ENCODE measurements around the gene ERC1. TPM values are rescaled to one million over a fixed set of nuclear protein-coding genes. Genes with fewer than 3 reads are reported as not detected.
"Not testable (repeated sequence)": the region's sequence is repeated elsewhere in the genome, so short reads cannot be mapped to it uniquely, and the experiment has no call there.

Gene ERC1
- total RNA-seq, 1 donor from 2014 or later: 54.2 TPM

- no peak for ATAC-seq
Measured at GRCh38 chr12:1246637-1247036, 255.6 kb downstream of the ERC1 start.

DNA sequence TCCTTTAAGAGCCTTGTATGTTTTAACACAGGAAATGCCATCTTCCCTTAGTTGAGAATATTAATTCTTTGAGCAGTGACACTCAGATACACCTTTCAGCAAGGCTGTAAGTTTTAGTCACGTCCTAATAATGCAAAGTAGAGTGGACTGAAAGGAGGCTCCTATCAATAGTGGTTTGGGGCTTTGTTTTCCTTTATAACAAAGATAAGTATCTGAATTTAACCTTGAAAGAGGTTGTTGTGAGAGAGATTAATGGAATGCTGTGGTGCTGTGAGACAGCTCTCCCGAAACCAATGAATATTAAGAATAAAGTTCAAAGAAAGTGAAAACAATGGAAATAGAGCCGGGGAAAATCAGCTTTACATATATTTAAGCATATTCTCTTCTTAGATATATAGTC, 259.6 kb downstream of the ERC1 start:
- no peak for ATAC-seq

GRCh38 chr12:1252758-1253157, 261.7 kb downstream of the ERC1 start:
- ATAC-seq: no peak

GRCh38 chr12:1255125-1255524, 264.1 kb downstream of the ERC1 start:
- not testable (repeated sequence) for ATAC-seq

DNA sequence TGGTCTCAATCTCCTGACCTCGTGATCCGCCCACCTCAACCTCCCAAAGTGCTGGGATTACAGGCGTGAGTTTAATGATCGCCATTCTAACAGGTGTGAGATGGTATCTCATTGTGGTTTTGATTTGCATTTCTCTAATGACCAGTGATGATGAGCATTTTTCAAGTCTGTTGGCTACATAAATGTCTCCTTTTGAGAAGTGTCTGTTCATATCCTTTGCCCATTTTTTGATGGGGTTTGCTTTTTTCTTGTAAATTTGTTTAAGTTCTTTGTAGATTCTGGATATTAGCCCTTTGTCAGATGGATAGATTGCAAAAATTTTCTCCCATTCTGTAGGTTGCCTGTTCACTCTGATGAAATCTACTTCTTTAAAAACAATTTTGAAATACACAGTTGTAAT, 264.8 kb downstream of the ERC1 start:
- ATAC-seq: not testable (repeated sequence)

GRCh38 chr12:1256285-1256684, 265.3 kb downstream of the ERC1 start:
- no peak for ATAC-seq

- ATAC-seq: no peak
Measured at GRCh38 chr12:1256991-1257390, 266.0 kb downstream of the ERC1 start.

DNA sequence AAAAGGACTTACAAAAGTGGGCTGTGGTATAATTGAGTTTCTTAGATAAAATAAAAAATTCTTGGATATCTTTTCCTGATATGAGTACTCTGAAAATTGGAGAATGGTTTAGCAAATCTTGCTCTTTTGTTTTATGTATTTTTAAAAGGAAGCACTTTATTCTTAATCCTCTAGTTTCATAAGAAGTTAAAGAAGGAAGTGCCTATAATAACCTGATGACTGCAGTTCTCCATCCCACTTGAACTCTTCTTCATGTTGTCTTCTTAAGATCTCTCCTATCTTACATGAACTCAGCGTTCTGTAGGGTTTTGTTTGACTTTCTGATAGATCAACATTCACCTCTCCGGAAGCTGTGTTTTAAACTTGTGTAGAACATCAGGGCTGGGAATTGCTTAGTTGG, 271.0 kb downstream of the ERC1 start:
- ATAC-seq: no peak

- no peak for ATAC-seq
Measured at GRCh38 chr12:1267243-1267642, 276.2 kb downstream of the ERC1 start.

- no peak for ATAC-seq
Measured at GRCh38 chr12:1272142-1272541, 281.1 kb downstream of the ERC1 start.

- no peak for ATAC-seq
Measured at GRCh38 chr12:1273051-1273450, 282.0 kb downstream of the ERC1 start.

DNA sequence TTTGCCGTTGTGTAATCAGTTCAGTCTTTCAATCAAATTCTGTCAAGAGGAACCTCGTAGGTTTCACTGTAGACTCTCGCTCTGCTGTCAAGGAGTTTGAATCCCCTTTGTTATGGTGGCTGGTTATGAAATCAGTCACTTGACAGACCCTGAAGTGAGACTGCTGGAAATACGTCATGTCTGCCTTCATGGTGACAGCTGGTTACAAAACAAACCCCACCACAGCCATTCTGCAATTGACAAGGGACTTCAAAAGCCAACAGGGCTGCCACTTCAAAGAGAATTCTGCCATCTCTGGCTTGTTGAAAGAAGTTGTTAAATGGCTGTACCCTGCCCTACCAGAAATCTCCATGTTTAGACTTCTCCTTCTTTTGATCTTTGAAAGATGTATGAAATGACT, 286.9 kb downstream of the ERC1 start:
- ATAC-seq: no peak

- ATAC-seq: no peak
Measured at GRCh38 chr12:1279050-1279449, 288.0 kb downstream of the ERC1 start.

DNA sequence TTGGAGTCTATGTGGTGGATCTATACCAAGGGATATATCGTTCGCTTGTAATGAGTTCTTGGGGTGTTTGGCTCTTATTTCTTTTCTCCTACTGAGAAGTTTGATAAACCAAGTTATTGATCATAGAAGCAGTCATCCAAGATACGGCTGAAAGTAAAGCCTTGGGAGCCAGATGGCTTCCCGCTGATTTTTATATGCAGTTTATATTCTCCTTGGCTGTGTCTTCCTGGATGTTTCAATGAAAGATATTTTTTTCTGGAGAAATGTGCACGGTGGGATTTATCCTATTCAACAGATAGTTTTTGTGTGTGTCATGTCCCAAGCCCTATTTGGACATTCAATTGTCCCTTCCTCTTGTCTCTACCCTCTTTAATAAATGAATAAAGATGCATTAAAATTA, 289.0 kb downstream of the ERC1 start:
- ATAC-seq: no peak

GRCh38 chr12:1281683-1282366, 290.8 kb downstream of the ERC1 start:
- no peak for ATAC-seq

DNA sequence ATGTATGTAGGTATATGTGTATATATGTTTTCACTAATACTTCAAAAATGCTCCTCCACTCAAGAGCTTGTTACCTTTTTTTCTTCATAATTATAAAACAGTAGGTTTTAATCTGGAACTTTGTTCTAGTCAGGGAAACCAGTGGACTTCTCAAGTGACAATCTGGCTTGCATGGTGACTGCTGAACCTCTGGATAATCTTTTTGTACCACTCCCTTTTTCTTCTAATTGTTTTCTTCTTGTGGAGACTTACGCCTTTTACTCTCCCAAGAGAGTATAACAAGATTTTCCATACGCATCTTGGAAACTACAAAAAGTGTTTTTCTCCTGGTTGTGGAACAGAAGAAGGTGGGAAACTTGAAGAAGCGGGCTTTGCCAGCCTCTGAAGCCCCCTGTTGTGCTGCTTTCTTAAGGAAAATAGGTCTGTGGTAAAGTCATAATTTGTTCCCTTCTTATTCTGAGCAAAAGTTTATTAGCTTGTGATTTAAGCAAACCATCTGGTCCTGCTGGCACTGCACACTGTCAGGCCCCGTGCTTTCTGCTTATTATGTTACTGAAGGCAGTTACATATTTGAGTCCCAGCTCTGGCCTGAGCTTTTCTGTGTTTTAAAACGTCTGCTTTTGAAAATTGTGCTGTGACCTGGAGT, 291.8 kb downstream of the ERC1 start:
- ATAC-seq: no peak

DNA sequence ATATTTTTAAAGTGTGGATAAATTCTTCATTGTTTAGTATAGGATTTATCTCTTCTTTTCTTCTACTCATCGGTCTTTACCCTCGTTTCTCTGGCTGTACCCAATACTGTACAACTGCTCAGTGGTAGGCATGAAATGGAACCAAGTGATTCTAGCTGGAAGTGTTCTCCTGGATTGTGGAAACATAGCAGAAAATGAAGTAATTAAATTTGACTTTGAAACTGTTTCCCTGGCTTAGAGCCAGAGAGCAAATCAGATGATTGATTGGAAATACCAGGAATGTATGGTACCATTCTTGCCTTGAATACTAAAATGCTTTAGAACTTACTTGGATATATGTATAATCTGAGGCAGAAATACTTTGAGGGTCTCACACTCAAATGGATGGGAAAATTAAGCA, 292.3 kb downstream of the ERC1 start:
- no peak for ATAC-seq

DNA sequence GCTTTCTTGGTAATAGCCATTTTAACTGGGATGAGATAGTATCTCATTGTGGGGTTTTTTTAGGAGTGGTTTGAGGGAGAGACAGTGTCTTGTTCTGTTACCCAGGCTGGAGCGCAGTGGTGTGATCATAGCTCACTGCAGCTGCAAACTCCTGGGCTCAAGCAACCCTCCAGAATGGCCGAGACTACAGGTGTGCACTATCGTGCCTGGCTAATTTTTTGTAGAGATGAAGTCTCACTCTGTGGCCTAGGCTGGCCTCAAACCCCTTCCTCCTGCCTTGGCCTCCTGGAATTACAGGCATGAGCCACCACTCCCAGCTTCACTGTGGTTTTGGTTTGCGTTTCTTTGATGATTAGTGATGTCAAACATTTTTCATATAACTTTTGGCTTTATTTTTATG, 293.6 kb downstream of the ERC1 start:
- ATAC-seq: no peak

DNA sequence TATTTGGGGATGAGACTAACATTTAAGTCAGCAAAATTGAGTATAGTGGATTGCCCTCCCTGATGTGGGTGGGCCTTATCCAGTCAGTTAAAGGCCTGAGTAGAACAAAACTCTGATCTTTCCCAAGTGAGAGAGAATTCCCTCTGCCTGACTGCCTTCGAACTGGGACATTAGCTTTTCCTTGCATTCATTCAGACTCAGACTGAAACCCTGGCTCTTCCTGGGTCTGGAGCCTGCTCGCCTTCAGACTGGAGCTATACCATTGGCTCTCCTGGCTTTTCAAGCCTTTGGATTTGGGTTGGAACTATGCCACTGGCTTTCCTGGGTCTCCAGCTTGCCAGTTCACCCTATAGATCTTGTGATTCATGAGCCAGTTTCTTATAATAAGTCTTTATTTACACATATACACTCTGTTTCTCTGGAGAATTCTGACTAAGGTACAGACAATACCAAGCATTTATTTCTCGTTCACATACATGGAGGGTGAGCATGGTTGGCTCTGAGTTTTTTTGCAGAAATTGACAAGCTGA, 296.5 kb downstream of the ERC1 start:
- ATAC-seq: no peak

DNA sequence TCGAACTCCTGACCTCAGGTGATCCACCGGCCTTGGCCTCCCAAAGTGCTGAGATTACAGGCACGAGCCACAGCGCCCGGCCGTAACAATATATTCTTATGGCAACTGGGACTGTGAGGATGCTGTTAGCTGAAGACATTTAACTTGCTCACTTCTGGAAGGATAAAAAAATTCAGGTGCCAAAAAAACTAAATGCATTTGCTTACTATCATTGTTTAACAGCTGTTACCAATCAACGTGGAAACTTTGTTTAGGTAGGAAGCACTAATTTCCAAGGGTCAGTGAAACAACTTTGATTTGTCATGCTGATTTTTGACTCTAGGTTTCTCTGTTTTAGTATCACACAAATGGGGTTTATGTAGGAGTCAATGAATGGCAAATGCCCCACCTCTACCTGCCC, 297.3 kb downstream of the ERC1 start:
- ATAC-seq: no peak

DNA sequence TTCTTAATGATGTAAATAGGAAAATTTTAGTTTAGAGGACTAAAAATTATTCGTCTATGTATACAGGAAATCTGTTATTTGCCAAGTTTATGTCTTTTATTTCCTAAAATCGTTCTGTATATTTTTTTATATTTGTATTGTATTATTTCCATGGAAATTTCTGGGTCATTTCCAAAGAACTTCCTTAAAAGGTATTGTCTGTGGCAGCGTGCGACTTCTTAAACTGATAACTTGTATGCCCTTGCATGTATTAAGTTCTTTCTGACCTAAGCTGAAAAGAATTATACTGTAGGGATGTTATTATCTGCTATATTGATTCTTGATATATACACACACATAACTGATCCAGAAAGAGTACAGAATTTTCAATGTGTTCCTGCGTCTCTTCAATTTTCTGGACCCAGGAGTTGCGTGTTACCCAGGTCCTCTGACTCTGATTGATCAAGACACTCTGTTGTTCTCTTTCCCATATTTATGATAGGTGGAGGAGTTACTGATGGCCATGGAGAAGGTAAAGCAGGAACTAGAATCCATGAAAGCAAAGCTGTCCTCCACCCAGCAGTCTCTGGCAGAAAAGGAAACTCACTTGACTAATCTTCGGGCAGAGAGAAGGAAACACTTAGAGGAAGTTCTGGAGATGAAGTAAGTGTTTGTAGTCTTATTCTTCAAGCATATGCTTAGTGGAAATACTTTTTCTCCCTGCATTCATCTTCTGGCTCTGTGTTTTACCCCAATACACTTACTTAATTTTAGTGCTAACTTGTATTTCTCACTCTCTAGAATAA, 298.5 kb downstream of the ERC1 start:
- no peak for ATAC-seq

DNA sequence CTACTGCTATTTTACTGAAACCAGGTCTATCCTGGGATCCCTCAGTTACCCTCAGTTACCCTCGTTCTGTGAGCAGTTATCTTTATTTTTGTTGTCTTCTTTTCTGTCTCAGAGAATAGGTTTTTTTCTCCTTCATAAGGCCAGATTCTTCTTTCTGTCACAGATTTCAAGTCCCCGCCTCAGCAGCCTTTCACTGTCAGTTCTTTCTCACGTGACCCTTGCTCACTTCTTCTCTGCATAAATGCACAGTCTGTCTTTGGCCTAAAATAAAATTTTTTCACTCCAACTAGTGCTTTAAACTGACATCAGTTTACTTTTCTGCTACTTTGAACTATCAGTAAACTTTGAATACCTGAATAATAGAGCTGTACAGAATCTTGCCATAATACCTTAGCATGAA, 299.7 kb downstream of the ERC1 start:
- no peak for ATAC-seq

GRCh38 chr12:1291601-1292332, 300.7 kb downstream of the ERC1 start:
- ATAC-seq: no peak

Data from esophagus mucosa (tissue), 1 donor.